ENCODE measurements around the gene ETFRF1.

- TF ChIP-seq, protein P1, sequence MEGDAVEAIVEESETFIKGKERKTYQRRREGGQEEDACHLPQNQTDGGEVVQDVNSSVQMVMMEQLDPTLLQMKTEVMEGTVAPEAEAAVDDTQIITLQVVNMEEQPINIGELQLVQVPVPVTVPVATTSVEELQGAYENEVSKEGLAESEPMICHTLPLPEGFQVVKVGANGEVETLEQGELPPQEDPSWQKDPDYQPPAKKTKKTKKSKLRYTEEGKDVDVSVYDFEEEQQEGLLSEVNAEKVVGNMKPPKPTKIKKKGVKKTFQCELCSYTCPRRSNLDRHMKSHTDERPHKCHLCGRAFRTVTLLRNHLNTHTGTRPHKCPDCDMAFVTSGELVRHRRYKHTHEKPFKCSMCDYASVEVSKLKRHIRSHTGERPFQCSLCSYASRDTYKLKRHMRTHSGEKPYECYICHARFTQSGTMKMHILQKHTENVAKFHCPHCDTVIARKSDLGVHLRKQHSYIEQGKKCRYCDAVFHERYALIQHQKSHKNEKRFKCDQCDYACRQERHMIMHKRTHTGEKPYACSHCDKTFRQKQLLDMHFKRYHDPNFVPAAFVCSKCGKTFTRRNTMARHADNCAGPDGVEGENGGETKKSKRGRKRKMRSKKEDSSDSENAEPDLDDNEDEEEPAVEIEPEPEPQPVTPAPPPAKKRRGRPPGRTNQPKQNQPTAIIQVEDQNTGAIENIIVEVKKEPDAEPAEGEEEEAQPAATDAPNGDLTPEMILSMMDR (IDR thresholded peaks at IDR 0.05 in 4 of 5, conservative IDR thresholded peaks at IDR 0.05 in 1 of 5), result no peak
- no peak for TF ChIP-seq POLR2A (IDR thresholded peaks at IDR 0.05)
Measured at GRCh38 chr12:25189656-25190055, 5.4 kb upstream of the ETFRF1 start.

Data from gastrocnemius medialis (tissue), 4 donors.